GM21423 (cell line): Measurements from ENCODE around the gene EPHA4.
"Not testable (repeated sequence)": the region's sequence is repeated elsewhere in the genome, so short reads cannot be mapped to it uniquely, and the experiment has no call there.

ENCODE experiments used
- ATAC-seq: cut with Tn5 transposase; IDR thresholded peaks from one replicate; pipeline ENCODE4 v1.9.1; 2021; ENCODE audit warnings: mild to moderate bottlenecking, moderate library complexity; ENCODE audit not compliant: unreplicated experiment

The EPHA4 gene

GRCh38 chr2:221513232-221513631 lies 58.9 kb downstream of the EPHA4 start:
- ATAC-seq = no peak

GRCh38 chr2:221511325-221511724 lies 60.8 kb downstream of the EPHA4 start:
- ATAC-seq = not testable (repeated sequence)

DNA sequence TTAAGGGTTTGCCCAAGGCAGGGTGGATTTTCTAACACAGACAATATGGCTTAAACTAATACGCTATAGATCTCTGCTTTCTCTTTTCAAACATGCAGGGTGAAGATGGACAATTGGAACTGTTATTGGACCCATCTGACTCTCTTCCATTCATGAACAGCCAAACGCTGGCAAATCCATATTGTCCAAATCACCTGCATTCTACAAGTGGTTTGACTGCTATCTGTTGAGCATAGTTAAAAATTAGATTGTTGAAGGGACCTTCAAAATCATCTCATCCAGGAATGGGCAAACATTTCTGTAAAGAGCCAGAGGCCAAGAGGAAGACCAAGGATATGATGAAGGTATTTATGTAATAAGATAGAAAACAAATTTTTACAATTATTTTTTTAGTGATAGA lies 65.6 kb downstream of the EPHA4 start:
- no peak for ATAC-seq

- no peak for ATAC-seq
These were observed 66.5 kb downstream of the EPHA4 start for GRCh38 chr2:221505605-221506004.

- ATAC-seq = no peak
These were observed 67.2 kb downstream of the EPHA4 start for GRCh38 chr2:221504905-221505304.

DNA sequence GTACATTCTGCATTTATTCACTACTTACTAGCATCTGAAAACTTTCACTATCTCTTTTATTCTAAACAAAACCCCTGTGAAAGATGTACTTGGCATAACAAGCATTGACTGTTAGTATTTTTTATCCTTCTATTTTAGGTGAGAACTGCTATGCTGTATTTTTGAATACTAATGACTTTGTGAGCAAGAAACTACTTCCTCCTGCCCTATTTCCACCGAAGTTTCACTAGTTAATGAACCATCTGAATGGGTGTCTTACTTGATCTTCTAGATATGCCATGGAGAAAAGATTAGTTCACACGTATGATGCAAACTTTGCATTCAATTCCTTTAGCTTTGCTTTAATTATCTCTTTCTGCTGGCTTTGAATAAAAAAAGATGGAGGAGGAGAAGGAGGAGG lies 68.1 kb downstream of the EPHA4 start:
- ATAC-seq = no peak

- no peak for ATAC-seq
These were observed 69.7 kb downstream of the EPHA4 start for GRCh38 chr2:221502270-221503010.

DNA sequence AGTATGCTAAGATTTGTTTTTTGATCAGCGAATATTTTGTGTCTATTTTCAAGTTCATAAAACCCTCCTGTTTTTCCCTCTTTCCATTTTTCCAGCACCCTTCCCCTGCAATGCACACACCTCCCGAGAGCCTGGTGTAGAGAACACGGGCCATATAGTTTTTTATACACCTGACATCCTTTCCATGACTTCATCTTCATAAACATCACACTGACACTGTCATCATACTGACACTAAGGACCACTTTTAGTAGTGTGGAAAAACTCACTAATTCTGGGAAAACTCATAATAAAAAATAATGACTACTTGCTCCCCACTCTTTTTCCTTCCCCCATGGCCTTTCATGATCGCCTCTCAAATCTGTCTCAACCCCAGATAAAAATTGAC lies 70.2 kb downstream of the EPHA4 start:
- no peak for ATAC-seq

DNA sequence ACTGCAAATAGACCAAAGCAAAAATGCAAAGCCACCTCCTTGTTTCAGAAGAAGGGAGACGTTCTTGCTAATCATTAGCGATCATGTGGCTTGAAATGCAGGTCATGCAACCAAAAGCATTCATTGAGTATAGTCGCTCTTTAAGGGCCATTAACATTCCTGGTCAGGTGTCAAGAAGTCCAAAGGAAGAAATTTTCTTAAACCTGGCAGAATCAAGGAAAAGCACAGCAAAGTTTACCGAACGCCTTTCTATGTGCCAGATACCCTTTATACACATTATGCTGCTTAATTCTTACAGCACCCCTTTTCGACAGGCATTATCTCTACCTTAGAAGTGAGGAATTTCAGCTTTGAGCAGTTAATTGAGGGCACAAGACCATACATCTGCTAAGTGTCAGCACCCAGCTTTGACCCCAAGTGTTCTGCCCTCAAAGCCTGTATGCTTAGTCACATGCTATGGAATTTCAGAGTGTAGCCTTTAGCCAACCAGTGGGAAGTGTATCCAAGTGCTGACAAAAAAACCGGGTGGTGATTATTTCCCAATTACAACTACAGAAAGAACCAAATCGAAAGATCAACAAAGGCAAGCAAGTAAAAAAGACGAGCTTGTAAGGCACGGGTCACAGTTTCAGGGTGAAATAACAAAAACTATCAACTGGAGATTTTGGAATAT lies 70.8 kb downstream of the EPHA4 start:
- no peak for ATAC-seq

DNA sequence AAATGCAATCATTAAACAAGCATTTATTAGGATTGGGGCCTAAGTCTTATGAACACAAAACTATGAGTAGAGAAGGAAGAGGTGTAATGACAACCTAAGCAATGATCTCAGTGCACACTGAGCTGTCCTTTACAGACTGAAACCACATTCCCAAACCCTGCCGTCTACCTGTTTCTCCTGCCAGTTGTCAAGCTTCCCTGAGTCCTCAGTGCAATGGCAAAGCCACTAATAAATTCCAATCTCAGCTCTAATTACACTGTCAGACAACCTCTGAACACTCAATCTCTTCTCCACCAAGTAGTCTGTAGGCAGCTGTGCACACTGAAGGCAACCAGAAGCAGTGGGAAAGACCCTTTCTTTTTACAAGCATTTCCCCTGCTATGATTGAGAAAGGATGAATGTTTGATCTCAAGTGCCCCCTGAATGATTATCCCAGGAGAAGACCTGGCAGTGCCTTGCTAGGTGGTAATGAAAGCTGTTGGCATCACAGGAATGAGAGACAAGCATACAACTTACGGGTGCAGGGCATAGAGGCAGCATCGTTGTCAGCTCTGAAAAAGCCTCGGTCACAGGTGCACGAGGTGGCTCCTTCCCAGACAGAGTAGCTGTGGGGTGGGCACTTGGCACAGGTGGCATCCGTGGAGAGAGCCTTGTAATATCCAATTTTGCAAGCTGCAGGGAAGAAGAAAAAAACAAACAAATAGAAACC lies 71.4 kb downstream of the EPHA4 start:
- no peak for ATAC-seq

DNA sequence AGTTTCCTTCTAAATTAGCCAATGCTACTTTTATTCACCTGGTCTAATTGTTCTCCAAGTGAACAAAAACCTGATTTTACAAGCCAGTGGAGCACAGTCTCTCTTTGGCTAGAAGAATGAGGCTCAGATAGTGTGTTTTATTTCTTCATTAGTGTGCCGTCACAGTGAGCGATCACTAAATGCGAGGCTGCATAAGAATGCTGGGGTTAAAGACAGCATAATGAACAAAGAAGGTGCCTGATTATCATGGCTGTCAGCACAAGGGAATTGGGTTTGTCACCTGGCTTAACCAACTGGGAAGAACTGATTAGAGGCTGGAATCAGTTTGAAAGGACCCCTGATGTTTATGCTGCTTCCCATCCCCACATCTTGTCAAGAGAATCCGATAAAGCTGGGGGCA lies 76.4 kb downstream of the EPHA4 start:
- ATAC-seq = no peak

DNA sequence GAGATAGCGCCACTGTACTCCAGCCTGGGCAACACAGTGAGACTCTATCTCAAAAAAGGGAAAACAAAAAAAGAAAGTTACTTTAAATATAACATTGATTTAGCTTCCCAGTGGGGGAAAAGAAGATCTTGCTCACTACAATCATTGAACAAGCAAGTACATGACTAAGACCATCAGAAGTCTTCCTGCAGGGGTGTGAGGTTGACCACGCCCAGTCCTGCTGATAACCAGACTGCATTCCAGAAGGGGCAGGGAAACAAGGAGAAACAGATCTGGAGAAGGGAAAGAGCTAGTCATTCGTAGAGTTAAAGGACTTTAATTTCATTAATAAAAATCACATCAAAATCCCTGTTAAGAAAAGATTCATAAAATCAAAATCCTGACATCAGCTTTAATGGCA lies 77.5 kb downstream of the EPHA4 start:
- no peak for ATAC-seq

DNA sequence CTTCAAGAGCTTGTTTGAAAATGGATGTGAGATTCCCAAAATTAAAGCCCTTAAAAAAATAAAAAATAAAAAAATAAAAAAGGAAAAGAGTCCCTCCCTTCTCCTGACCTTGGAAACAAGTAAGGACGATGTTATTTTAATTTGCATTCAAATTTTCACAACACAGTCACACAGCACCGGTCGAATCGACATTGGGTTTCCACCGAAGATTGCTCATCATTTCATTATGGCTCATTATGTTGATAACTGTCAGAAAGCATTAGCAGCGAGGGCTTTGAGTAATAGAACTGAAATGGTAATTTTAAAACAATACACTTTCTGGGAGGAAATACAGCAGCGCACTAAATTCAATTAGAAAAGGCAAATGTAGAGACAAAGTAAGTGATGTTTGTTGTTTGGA lies 78.7 kb downstream of the EPHA4 start:
- ATAC-seq = no peak

- ATAC-seq = no peak
These were observed 79.5 kb downstream of the EPHA4 start for GRCh38 chr2:221492636-221493035.

DNA sequence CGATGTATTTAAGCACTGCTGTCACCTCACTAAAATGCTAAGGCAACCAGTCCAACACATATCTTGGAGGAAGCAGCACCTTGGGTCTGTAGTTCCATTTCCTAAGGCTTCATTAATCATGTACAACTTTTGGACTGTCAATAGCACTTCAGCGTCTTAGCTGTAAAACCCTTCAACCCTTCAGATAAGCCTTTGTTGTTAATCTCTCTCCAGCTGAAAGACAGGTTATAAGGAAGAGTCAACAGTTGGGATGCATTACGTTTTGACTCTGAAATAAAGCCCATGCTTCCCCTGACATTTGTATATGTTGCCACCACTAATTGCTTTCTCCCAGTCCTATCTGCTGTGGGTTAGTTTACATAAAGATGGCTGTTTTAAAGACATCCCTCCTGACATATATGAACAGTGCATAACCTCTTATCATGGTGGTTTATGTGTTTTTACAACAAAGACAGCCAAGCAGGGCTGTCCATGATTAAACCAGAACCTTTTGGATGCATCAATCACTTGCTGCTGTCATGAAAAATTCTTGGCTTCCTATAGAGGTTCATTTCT lies 81.5 kb downstream of the EPHA4 start:
- ATAC-seq = no peak

- no peak for ATAC-seq
These were observed 83.8 kb downstream of the EPHA4 start for GRCh38 chr2:221488136-221488807.

DNA sequence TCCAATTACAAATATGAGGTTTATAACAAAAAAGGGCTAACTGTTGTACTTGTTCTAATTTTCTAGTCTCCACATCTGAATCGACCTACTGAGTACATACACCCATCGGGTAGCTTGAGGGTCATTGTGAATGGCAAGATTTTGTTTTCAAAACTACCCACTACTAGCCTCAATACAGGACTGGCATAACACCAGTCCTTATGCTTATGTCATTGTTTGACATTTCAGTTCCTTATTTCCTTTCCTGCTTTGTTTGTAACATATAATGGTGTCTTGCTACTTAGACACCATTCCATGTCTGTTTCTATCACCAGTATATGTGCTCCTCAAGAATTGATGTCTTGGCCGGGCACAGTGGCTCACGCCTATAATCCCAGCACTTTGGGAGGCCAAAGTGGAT lies 86.0 kb downstream of the EPHA4 start:
- no peak for ATAC-seq

DNA sequence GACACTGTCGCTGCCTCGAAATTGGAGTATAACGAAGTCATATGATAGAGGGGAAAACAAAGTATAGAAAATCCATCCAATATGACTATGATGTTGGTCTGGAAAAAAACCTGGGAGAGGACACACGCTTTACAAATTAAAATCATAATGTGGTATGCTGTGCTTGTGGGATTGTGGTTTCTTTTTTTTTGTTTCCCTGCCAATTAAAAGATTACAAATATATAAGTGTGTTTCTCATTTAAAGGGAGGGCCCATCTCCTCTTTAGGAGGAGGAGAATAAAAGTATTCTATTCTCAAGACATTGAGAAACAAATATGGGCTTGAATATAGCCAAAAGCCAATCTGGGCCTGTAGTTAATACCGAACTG lies 86.6 kb downstream of the EPHA4 start:
- no peak for ATAC-seq

DNA sequence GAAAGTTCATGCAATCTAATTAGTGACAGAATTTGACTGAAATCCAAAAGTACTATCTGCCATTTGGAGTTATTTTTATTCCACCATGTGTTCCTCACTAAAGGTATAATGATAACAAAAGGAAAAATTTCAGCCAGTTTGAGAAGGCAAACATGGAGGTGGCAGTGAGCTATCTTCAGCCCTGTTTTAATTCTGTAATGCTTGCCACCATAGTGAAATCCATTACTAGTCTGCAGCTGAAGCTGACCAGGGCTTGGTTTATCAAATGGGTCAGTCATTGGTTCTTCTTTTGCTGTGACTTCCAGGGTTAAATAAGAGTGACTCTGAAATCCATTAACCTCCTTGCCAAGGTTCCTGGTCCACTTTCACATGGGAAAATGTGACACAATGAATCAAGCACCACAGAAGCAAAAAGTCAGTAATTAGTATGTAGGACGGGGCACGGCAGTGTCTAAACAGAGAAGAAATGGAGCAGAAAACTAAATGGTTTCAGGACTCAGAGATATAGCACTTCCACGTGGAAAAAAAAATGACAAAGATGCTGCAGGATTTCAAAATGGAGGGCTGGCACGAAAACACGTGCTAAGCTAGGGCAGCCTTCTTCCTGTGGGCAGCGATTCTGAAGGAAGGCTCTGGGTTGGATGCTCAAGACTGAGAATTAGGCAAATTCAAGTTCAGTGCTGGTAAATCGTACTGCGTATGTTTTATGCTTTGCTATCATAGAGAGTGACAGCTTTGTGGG lies 87.2 kb downstream of the EPHA4 start:
- ATAC-seq = no peak

DNA sequence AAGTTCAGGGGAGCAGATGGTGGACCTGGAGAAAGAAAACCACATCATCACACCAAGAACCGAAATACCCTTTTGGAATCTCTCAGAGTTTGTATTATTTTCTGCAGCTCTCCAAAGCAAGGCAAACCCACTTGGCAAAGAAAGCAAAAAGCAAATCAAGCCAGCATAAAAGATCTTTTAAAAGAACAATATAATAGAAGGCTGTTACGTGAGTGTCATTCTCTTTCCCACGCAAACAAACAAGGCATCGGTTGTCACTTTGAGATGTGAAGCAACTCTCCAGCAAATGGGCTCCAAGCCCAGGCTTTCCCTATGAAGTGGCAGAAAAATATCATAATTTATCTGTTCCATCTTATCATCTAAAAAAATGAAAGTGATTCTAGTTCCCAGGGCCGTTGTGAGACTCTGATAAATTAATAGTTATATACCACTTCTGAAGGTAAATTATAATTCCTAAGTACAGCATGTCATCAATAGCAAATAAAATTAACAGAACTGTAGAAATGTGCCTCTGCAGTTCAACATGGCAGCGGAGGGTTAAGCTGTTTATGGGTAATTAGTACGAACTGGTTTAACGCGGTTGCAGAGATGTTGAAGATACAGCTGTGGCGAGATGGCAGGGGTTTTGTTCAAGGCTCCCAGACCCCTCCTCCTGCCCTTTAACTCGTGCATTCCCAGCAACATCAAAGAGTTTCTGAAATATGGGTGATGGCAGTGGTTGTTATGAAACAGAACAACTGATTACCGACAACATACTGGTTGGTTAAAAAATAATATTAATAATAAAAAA lies 89.2 kb downstream of the EPHA4 start:
- no peak for ATAC-seq
